SK-N-SH (cell line): Measurements from ENCODE around the gene MORF4L1. TPM values are rescaled to one million over a fixed set of nuclear protein-coding genes. Genes with fewer than 3 reads are reported as not detected.
"Not testable (repeated sequence)": the region's sequence is repeated elsewhere in the genome, so short reads cannot be mapped to it uniquely, and the experiment has no call there.

Experiments
- CTCF ChIA-PET: fragments of 300-600, 350-600 bp; formaldehyde crosslinking; extraction: SDS; loops from one replicate; lab custom pipeline; 2021; lab: Yijun Ruan, JAX
- POLR2A ChIA-PET: fragments of 350-600 bp; sonication (Branson Sonifier 250); formaldehyde crosslinking; extraction: SDS; loops from one replicate; lab custom pipeline; 2020; ENCODE audit warnings: antibody characterized with exemption, inconsistent platforms; lab: Yijun Ruan, JAX
- DNase-seq: peaks from one replicate; pipeline ENCODE4 v3.0.0; 2012
- H2AFZ ChIP-seq: fragments of 200-600 bp; sonication (generic); 2 replicates; pipeline ENCODE4 v1.8.1; 2016; ENCODE audit warnings: antibody characterized with exemption, mild to moderate bottlenecking, low read depth
- H3F3A ChIP-seq: fragments of 200-600 bp; sonication (generic); replicated peaks from 2 replicates; pipeline ENCODE3; 2016; ENCODE audit warnings: antibody characterized with exemption, mild to moderate bottlenecking; ENCODE audit not compliant: insufficient read depth
- H3K27ac ChIP-seq, 2 experiments: fragments of 200-500 bp in 1 of 2; fragments of 200-600 bp in 1 of 2; sonication (Bioruptor generic) in 1 of 2; sonication (generic), shearing (Covaris generic) in 1 of 2; 2 replicates each; pipeline versions ENCODE4 v1.5.1 to v1.6.1; 2014 to 2016; ENCODE audit warnings: low read depth in 2 of 2, inconsistent platforms in 1 of 2, low read length in 1 of 2, mild to moderate bottlenecking in 1 of 2, mixed read lengths in 1 of 2
- H3K27me3 ChIP-seq: fragments of 200-600 bp; sonication (generic), shearing (Covaris generic); 2 replicates; pipeline ENCODE4 v1.6.1; 2016; ENCODE audit warnings: mixed run types; ENCODE audit not compliant: insufficient read depth
- H3K36me3 ChIP-seq, 2 experiments: fragments of 200-500 bp in 1 of 2; fragments of 200-600 bp in 1 of 2; sonication (Bioruptor generic) in 1 of 2; sonication (generic) in 1 of 2; replicated peaks in 1 of 2; 2 replicates each; pipeline versions ENCODE3 to v1.5.1; 2014 to 2016; ENCODE audit warnings: low read length in 1 of 2, mild to moderate bottlenecking in 1 of 2; ENCODE audit not compliant: insufficient read depth in 2 of 2, control insufficient read depth in 1 of 2
- H3K4me1 ChIP-seq, 2 experiments: fragments of 200-500 bp in 1 of 2; fragments of 200-600 bp in 1 of 2; sonication (Bioruptor generic) in 1 of 2; sonication (generic), shearing (Covaris generic) in 1 of 2; 2 replicates each; pipeline versions ENCODE4 v1.5.1 to v1.6.1; 2014 to 2016; ENCODE audit warnings: low read depth in 1 of 2, low read length in 1 of 2, mixed run types in 1 of 2; ENCODE audit not compliant: insufficient read depth in 2 of 2, control insufficient read depth in 1 of 2
- H3K4me2 ChIP-seq: fragments of 200-600 bp; sonication (generic), shearing (Covaris generic); 2 replicates; pipeline ENCODE4 v1.6.1; 2017; ENCODE audit warnings: mixed run types
- H3K4me3 ChIP-seq, 2 experiments: fragments of 200-500 bp in 1 of 2; fragments of 200-600 bp in 1 of 2; sonication (Bioruptor generic) in 1 of 2; sonication (generic), shearing (Covaris generic) in 1 of 2; 2 replicates each; pipeline versions ENCODE4 v1.5.1 to v1.8.1; 2014 to 2016; ENCODE audit warnings: low read depth in 2 of 2, inconsistent platforms in 1 of 2, low read length in 1 of 2, mild to moderate bottlenecking in 1 of 2, mixed read lengths in 1 of 2, moderate library complexity in 1 of 2
- H3K79me2 ChIP-seq: fragments of 200-600 bp; sonication (generic); 2 replicates; pipeline ENCODE4 v1.8.1; 2017; ENCODE audit warnings: mild to moderate bottlenecking; ENCODE audit not compliant: insufficient read depth
- H3K9ac ChIP-seq: fragments of 200-600 bp; sonication (generic); 2 replicates; pipeline ENCODE4 v1.6.1; 2017; ENCODE audit warnings: mixed run types
- H3K9me2 ChIP-seq: fragments of 200-600 bp; sonication (generic); 2 replicates; pipeline ENCODE4 v1.6.1; 2017; ENCODE audit warnings: mixed run types
- H3K9me3 ChIP-seq: fragments of 200-600 bp; sonication (generic); 2 replicates; pipeline ENCODE4 v1.6.1; 2017; ENCODE audit warnings: mixed run types, mild to moderate bottlenecking, moderate library complexity
- H4K20me1 ChIP-seq: fragments of 200-600 bp; sonication (generic); 2 replicates; pipeline ENCODE4 v1.6.1; 2017; ENCODE audit warnings: mild to moderate bottlenecking, mixed run types; ENCODE audit not compliant: insufficient read depth
- CHD2 ChIP-seq: fragments of 150-350 bp; IDR thresholded peaks from 2 replicates; pipeline ENCODE4 v1.6.1; 2018; ENCODE audit warnings: low read length; ENCODE audit not compliant: partially characterized antibody
- EP300 ChIP-seq, 2 experiments: IDR thresholded peaks; 2 replicates each; pipeline versions ENCODE4 v1.4.0 to v1.6.1; 2012; ENCODE audit warnings: borderline replicate concordance in 1 of 2, low read depth in 1 of 2, low read length in 1 of 2
- EZH2phosphoT487 ChIP-seq: fragments of 200-600 bp; sonication (generic); IDR thresholded peaks from 2 replicates; pipeline ENCODE4 v1.6.1; 2017; ENCODE audit warnings: low read depth, mixed run types, mild to moderate bottlenecking, antibody characterized with exemption, moderate library complexity, borderline replicate concordance
- FOXJ3 ChIP-seq: sonication (generic); formaldehyde crosslinking; IDR thresholded peaks from 2 replicates; pipeline ENCODE4 v1.5.1; 2020; ENCODE audit warnings: mild to moderate bottlenecking, missing genetic modification reagents
- FOXM1 ChIP-seq: IDR thresholded peaks from 2 replicates; pipeline ENCODE4 v1.4.0; 2012; ENCODE audit warnings: low read depth, mild to moderate bottlenecking
- GATA2 ChIP-seq: sonication (generic); formaldehyde crosslinking; IDR thresholded peaks from 2 replicates; pipeline ENCODE4 v1.5.0; 2020; ENCODE audit warnings: mild to moderate bottlenecking, missing genetic modification reagents
- IRF3 ChIP-seq: fragments of 150-350 bp; IDR thresholded peaks from 2 replicates; pipeline ENCODE4 v1.6.1; 2016; ENCODE audit warnings: mild to moderate bottlenecking, low read depth, low read length
- JUND ChIP-seq: IDR thresholded peaks from 2 replicates; pipeline ENCODE4 v1.4.0; 2012
- MEF2A ChIP-seq: IDR thresholded peaks from 2 replicates; pipeline ENCODE4 v1.4.0; 2012; ENCODE audit warnings: low read depth, borderline replicate concordance
- MXI1 ChIP-seq: IDR thresholded peaks from 2 replicates; pipeline ENCODE4 v1.6.1; 2012; ENCODE audit warnings: mild to moderate bottlenecking, low read depth, low read length, improper control_type of control experiment
- NFIC ChIP-seq: IDR thresholded peaks from 2 replicates; pipeline ENCODE4 v1.4.0; 2012; ENCODE audit warnings: borderline replicate concordance
- PBX3 ChIP-seq: IDR thresholded peaks from 2 replicates; pipeline ENCODE4; 2012
- RAD21 ChIP-seq: IDR thresholded peaks from 2 replicates; pipeline ENCODE4 v1.6.1; 2012; ENCODE audit warnings: mild to moderate bottlenecking, low read length
- RCOR1 ChIP-seq: fragments of 150-350 bp; IDR thresholded peaks from 2 replicates; pipeline ENCODE4 v1.6.1; 2017; ENCODE audit warnings: antibody characterized with exemption, low read length
- RFX5 ChIP-seq: IDR thresholded peaks from 2 replicates; pipeline ENCODE4 v1.6.1; 2012; ENCODE audit warnings: mild to moderate bottlenecking, improper control_type of control experiment, low read length
- TAF1 ChIP-seq: IDR thresholded peaks from 2 replicates; pipeline ENCODE4 v1.6.1; 2012; ENCODE audit warnings: low read depth, mild to moderate bottlenecking, low read length, moderate library complexity, borderline replicate concordance
- TEAD4 ChIP-seq: IDR thresholded peaks from 2 replicates; pipeline ENCODE4 v1.4.0; 2012; ENCODE audit warnings: mild to moderate bottlenecking, borderline replicate concordance; ENCODE audit not compliant: insufficient read depth
- USF1 ChIP-seq: IDR thresholded peaks from 2 replicates; pipeline ENCODE4 v1.4.0; 2012; ENCODE audit warnings: low read depth, borderline replicate concordance
- ZBTB33 ChIP-seq: IDR thresholded peaks from 2 replicates; pipeline ENCODE4 v1.4.0; 2012; ENCODE audit warnings: low read depth, borderline replicate concordance
- WGBS: methylation state at CpG from one replicate; pipeline ENCODE4 v1.1.6; 2017; ENCODE audit warnings: low lambda C conversion rate; 5-methylcytosine and 5-hydroxymethylcytosine counted together
- polyA plus RNA-seq, 3 experiments: library from polyadenylated mRNA; depleted of rRNA; stranded (reverse); fragments of >200 nt; gene quantifications; 2 replicates each; pipeline ENCODE4 v1.2.3, GENCODE V29; 2012

Gene MORF4L1
- polyA plus RNA-seq, 1 of the 3 experiments (the other 2 are of a cell fraction), result 163 TPM

- Histone ChIP-seq H3K79me2 (peaks cover 88% of the 10 kb centered on the region), H4K20me1 (peaks cover 93% of the 10 kb centered on the region), H3K36me3 (peaks cover 64 to 89% of the 10 kb centered on the region in 2 experiments), H3F3A (peaks cover 51% of the 10 kb centered on the region), H3K4me1 (peaks cover 0 to 18% of the 10 kb centered on the region in 2 experiments; a peak in 2 of 4 replicates)
- H3K9me3 ChIP-seq, H3K27ac ChIP-seq, H3K9me2 ChIP-seq, H2AFZ ChIP-seq, POLR2A ChIA-PET, H3K9ac ChIP-seq, DNase-seq, H3K4me2 ChIP-seq, H3K27me3 ChIP-seq, H3K4me3 ChIP-seq: not testable (repeated sequence)
- 93% methylated on average over 13 of the region's 13 CpGs for WGBS
- CTCF ChIA-PET, result interaction anchor here (0.9 to 1.4 kb wide), 2 partner anchors 10 to 282 kb away, joined by 3 to 5 read pairs; no protein-coding TSS in a partner anchor
Observed at GRCh38 chr15:78902281-78903032, 29.8 kb downstream of the MORF4L1 start.

GRCh38 chr15:78904599-78905358, 32.1 kb downstream of the MORF4L1 start:
- H3K9me3 ChIP-seq, result no peaks in the 10 kb centered on the region
- no peaks in the 10 kb centered on the region for H3K27me3 ChIP-seq
- ChIA-PET CTCF (interaction anchor here (0.6 to 1.6 kb wide), 5 partner anchors 24 to 1088 kb away, joined by 3 to 4 read pairs (median 3); no protein-coding TSS in a partner anchor), POLR2A (no interaction called here)
- H3K27ac ChIP-seq, result peak overlapping the region in 1 of 2 experiments; percentile 49; a peak in 2 of 4 replicates
- peaks cover 80% of the 10 kb centered on the region for H4K20me1 ChIP-seq
- TF ChIP-seq RCOR1 (no peak), EZH2phosphoT487 (no peak), JUND (no peak), RFX5 (no peak), IRF3 (no peak), GATA2 (CRISPR knock-in tag) (no peak), RAD21 (no peak), FOXJ3 (CRISPR knock-in tag) (no peak), CHD2 (no peak), TEAD4 (no peak), NFIC (no peak), TAF1 (no peak), EP300 (IDR thresholded peaks at IDR 0.05; ENCODE audit: borderline replicate concordance in 1 of 2, low read depth in 1 of 2, low read length in 1 of 2) (no peak), PBX3 (no peak), FOXM1 (no peak), ZBTB33 (no peak), MXI1 (no peak), USF1 (no peak), MEF2A (no peak)
- peaks cover 51% of the 10 kb centered on the region for H3F3A ChIP-seq
- H3K4me3 ChIP-seq, result no peak overlapping the region
- DNase-seq, result no peak
- H3K9me2 ChIP-seq, result no peaks in the 10 kb centered on the region
- 85% methylated on average over 6 of the region's 6 CpGs for WGBS
- no peak overlapping the region for H2AFZ ChIP-seq
- no peak overlapping the region for H3K9ac ChIP-seq
- peaks cover 55 to 76% of the 10 kb centered on the region in 2 experiments for H3K36me3 ChIP-seq
- peaks cover 0 to 18% of the 10 kb centered on the region in 2 experiments; a peak in 2 of 4 replicates for H3K4me1 ChIP-seq
- H3K79me2 ChIP-seq, result peaks cover 80% of the 10 kb centered on the region
- no peak overlapping the region for H3K4me2 ChIP-seq
